Measurements from ENCODE around the gene CEACAM1.
"Not testable (repeated sequence)": the region's sequence is repeated elsewhere in the genome, so short reads cannot be mapped to it uniquely, and the experiment has no call there.

DNA sequence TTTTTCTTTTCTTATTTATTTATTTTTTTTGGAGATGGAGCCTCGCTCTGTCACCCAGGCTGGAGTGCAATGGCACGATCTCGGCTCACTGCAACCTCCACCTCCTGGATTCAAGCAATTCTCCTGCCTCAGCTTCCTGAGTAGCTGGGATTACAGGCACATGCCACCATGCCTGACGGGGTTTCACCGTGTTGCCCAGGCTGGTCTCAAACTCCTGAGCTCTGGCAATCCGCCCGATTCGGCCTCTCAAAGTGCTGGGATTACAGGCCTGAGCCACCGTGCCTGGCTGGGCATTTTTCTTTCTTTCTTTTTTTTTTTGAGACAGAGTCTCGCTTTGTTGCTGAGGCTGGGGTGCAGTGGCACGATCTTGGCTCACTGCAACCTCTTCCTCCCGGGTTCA is 6.0 kb downstream of the CEACAM1 start:
- TF ChIP-seq FOXA1, PKNOX1, TARDBP, SP1, SUZ12, ARNT (IDR thresholded peaks at IDR 0.05): not testable (repeated sequence)

All from HEK293T (cell line).